ENCODE results near the gene HTR7. TPM values are rescaled to one million over a fixed set of nuclear protein-coding genes. Genes with fewer than 3 reads are reported as not detected.
"Not testable (repeated sequence)": the region's sequence is repeated elsewhere in the genome, so short reads cannot be mapped to it uniquely, and the experiment has no call there.

HTR7 gene
- total and polyA plus RNA-seq, 4 donors = 1.3 to 3.1 (median 2.3) TPM

DNA sequence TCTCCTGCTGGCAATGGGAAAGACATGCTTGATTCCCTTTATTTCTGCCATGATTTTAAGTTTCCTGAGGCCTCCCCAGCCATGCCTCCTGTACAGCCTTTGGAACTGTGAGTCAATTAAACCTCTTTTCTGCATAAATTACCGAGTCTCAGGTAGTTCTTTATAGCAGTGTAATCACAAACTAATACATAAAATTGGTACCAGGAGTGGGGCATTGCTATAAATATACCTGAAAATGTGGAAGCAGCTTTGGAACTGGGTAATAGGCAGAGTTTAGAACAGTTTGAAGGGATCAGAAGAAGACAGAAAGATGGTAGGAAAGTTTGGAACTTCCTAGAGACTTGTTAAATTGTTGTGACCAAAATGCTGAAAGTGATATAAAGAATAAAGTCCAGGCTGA lies 36.0 kb downstream of the HTR7 start:
- H3K9me3 ChIP-seq (ENCODE audit: control insufficient read depth, low read length); intact Hi-C loops (cut with DNase I); DNase-seq; H3K4me3 ChIP-seq (ENCODE audit: low read length in 2 of 2); H3K27ac ChIP-seq (ENCODE audit: low read depth in 1 of 2, low read length in 2 of 2); H3K36me3 ChIP-seq (ENCODE audit: control insufficient read depth in 1 of 2, insufficient read depth in 2 of 2, low read length in 1 of 2); ATAC-seq (ENCODE audit: low FRiP score); H3K27me3 ChIP-seq (ENCODE audit: control insufficient read depth in 1 of 2, insufficient read depth in 2 of 2, low read length in 1 of 2); H3K4me1 ChIP-seq (ENCODE audit: control insufficient read depth in 1 of 2, insufficient read depth in 2 of 2, low read length in 2 of 2): not testable (repeated sequence)
- 38 to 54% methylated on average over 1 of the region's 1 CpG for WGBS, 2 donors

DNA sequence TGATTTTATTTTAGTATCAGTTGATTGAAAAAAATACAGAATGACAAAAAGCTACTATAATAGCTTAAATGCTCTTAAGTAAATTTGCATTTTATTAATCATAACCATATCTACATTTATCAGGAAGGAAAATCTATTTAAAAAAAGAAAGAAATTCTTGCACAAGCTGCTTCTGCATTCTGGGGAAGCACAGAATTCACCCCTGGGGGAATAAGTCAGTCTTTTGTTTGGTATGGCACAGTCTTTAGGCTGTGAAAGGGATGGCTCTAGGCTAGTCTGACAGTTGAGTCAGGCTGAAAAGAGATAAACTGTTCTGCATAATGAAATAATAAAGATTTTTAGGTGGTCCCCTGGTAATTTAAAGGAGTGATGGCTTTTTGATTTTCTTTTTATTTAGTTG lies 37.9 kb downstream of the HTR7 start:
- Histone ChIP-seq H3K27me3 (ENCODE audit: control insufficient read depth in 1 of 2, insufficient read depth in 2 of 2, low read length in 1 of 2) (no peaks in the 10 kb centered on the region), H3K36me3 (ENCODE audit: control insufficient read depth in 1 of 2, insufficient read depth in 2 of 2, low read length in 1 of 2) (no peaks in the 10 kb centered on the region), H3K9me3 (ENCODE audit: control insufficient read depth, low read length) (peaks cover 3% of the 10 kb centered on the region), H3K27ac (ENCODE audit: low read depth in 1 of 2, low read length in 2 of 2) (no peak overlapping the region), H3K4me1 (ENCODE audit: control insufficient read depth in 1 of 2, insufficient read depth in 2 of 2, low read length in 2 of 2) (no peaks in the 10 kb centered on the region), H3K4me3 (ENCODE audit: low read length in 2 of 2) (no peak overlapping the region)
- DNase-seq (no peak), ATAC-seq (ENCODE audit: low FRiP score) (no peak)
- intact Hi-C loops (cut with DNase I) = no loop called here

DNA sequence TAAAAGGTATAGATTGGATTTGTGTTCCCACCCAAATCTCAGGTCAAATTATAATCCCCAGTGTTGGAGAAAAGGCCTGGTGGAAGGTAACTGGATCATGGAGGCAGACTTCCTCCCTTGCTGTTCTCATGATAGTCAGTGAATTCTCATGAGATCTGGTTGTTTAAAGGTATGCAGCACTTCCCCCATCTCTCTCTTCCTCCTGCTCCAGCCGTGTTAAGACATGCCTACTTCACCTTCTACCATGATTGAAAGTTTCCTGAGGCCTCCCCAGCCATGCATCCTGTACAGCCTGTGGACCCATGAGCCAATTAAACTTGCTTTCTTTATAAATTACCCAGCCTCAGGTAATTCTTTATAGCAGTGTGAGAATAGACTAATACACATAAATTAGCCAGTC lies 39.1 kb downstream of the HTR7 start:
- H3K9me3 ChIP-seq (ENCODE audit: control insufficient read depth, low read length) = peaks cover 2% of the 10 kb centered on the region
- ATAC-seq (ENCODE audit: low FRiP score) (no peak), DNase-seq (no peak)
- H3K4me1 ChIP-seq (ENCODE audit: control insufficient read depth in 1 of 2, insufficient read depth in 2 of 2, low read length in 2 of 2) = no peaks in the 10 kb centered on the region
- no peak overlapping the region for H3K4me3 ChIP-seq (ENCODE audit: low read length in 2 of 2)
- no peaks in the 10 kb centered on the region for H3K36me3 ChIP-seq (ENCODE audit: control insufficient read depth in 1 of 2, insufficient read depth in 2 of 2, low read length in 1 of 2)
- H3K27me3 ChIP-seq (ENCODE audit: control insufficient read depth in 1 of 2, insufficient read depth in 2 of 2, low read length in 1 of 2) = no peaks in the 10 kb centered on the region
- intact Hi-C loops (cut with DNase I) = no loop called here
- no peak overlapping the region for H3K27ac ChIP-seq (ENCODE audit: low read depth in 1 of 2, low read length in 2 of 2)
- WGBS, 2 donors = 57 to 81% methylated on average over 1 of the region's 1 CpG

DNA sequence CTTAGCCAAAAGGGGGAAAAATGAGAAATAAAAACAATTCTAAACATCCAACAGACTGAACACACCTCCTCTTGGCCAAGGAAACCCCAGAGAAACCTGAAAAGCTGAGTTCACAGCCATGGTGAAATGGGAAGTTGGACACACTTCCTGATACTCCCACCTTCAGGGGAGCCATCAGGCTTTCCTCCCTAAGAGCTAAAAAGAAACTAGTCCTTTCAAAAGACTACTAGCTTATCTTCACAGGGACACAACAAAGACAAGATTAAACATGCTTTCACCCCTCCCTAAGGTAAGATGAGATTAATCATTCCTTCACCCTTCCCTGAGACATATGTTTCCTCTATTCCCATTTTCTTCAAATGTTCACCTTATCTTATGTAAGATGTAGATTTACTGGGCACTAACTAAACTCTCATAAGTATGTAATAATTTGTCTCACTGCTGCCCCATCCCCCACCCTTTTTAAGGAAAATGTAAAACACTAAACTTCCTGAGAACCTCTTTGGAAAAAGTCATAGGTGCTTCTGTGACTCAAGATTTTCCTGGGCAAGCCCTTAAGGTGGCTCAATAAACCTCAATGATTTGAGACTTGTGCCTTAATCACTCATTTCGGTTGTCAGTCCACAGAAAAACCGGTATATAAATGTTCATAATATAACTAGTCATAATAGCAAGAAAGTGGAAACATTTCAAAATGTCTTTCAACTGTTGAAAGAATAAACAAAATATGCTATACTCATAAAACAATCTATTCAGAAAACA lies 40.5 kb downstream of the HTR7 start:
- ATAC-seq (ENCODE audit: low FRiP score) (no peak), DNase-seq (no peak)
- Histone ChIP-seq H3K4me3 (ENCODE audit: low read length in 2 of 2) (no peak overlapping the region), H3K9me3 (ENCODE audit: control insufficient read depth, low read length) (no peaks in the 10 kb centered on the region), H3K4me1 (ENCODE audit: control insufficient read depth in 1 of 2, insufficient read depth in 2 of 2, low read length in 2 of 2) (no peaks in the 10 kb centered on the region), H3K36me3 (ENCODE audit: control insufficient read depth in 1 of 2, insufficient read depth in 2 of 2, low read length in 1 of 2) (no peaks in the 10 kb centered on the region), H3K27ac (ENCODE audit: low read depth in 1 of 2, low read length in 2 of 2) (no peak overlapping the region), H3K27me3 (ENCODE audit: control insufficient read depth in 1 of 2, insufficient read depth in 2 of 2, low read length in 1 of 2) (no peaks in the 10 kb centered on the region)
- whole genome bisulfite sequencing, 2 donors = 62 to 66% methylated on average over 2 of the region's 2 CpGs
- intact Hi-C loops (cut with DNase I) = no loop called here

DNA sequence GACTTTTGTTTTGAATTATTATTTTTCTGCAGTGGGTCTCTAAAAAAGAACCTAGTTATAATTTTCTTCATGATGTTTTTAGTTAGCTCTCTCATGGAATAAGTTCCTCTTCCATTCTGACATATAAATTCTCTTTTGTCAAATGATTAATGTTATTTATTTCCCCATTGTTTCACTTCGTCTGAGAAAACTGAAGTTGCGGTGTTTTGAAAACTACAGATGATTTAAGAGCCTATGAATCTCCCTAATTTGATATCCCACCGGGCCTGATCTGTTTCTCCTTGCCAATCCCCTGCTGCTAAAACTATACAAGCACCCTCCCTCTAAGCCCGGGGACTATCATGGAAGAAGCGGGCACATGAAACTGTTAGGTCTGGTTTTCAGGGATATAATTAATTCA lies 41.4 kb downstream of the HTR7 start:
- H3K4me1 ChIP-seq (ENCODE audit: control insufficient read depth in 1 of 2, insufficient read depth in 2 of 2, low read length in 2 of 2) = no peaks in the 10 kb centered on the region
- intact Hi-C loops (cut with DNase I) = no loop called here
- no peak for ATAC-seq (ENCODE audit: low FRiP score)
- H3K27me3 ChIP-seq (ENCODE audit: control insufficient read depth in 1 of 2, insufficient read depth in 2 of 2, low read length in 1 of 2) = no peaks in the 10 kb centered on the region
- no peak overlapping the region for H3K27ac ChIP-seq (ENCODE audit: low read depth in 1 of 2, low read length in 2 of 2)
- DNase-seq = no peak
- WGBS, 2 donors = 72 to 78% methylated on average over 5 of the region's 5 CpGs
- H3K4me3 ChIP-seq (ENCODE audit: low read length in 2 of 2) = no peak overlapping the region
- no peaks in the 10 kb centered on the region for H3K36me3 ChIP-seq (ENCODE audit: control insufficient read depth in 1 of 2, insufficient read depth in 2 of 2, low read length in 1 of 2)
- H3K9me3 ChIP-seq (ENCODE audit: control insufficient read depth, low read length) = no peaks in the 10 kb centered on the region

DNA sequence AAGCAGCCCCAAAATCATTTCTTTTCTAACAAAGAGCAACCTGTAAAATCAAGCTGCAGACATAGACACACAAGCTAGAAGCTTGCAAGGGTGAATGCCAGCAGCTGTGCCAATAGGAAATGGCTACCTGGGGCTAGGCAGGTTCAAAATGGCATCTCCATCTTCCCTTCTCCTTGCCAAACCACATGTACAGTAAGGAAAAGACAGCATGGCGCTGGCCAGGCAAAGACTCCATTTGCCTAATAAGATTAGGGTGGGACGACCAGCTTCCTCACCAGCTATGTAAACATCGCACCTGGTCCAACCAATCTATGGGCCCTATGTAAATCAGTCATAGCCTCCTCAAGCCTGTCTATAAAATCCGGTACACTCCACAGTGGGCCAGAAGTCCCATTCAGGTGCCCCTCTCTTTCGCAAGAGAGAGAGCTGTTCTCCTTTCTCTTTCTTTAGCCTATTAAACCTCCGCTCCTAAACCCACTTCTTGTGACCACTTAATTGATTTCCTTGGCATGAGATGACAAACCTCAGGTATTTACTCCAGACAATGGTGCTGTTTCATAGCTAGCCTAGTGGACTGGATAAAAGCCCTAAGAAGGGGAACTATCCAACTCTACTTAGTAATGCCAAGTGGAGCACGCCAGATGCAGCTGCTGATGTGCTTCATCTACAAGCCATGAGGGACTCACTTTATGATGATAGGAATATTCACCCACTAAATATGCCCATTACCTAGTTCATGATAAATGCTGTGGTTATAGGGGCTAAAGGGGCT lies 44.1 kb downstream of the HTR7 start:
- H3K27ac ChIP-seq (ENCODE audit: low read depth in 1 of 2, low read length in 2 of 2) = no peak overlapping the region
- 96% methylated on average over 7 of the region's 7 CpGs for WGBS, 2 donors
- no peak overlapping the region for H3K4me3 ChIP-seq (ENCODE audit: low read length in 2 of 2)
- no peaks in the 10 kb centered on the region for H3K36me3 ChIP-seq (ENCODE audit: control insufficient read depth in 1 of 2, insufficient read depth in 2 of 2, low read length in 1 of 2)
- no peaks in the 10 kb centered on the region for H3K4me1 ChIP-seq (ENCODE audit: control insufficient read depth in 1 of 2, insufficient read depth in 2 of 2, low read length in 2 of 2)
- ATAC-seq (ENCODE audit: low FRiP score) (no peak), DNase-seq (no peak)
- H3K27me3 ChIP-seq (ENCODE audit: control insufficient read depth in 1 of 2, insufficient read depth in 2 of 2, low read length in 1 of 2) = no peaks in the 10 kb centered on the region
- intact Hi-C loops (cut with DNase I) = no loop called here
- H3K9me3 ChIP-seq (ENCODE audit: control insufficient read depth, low read length) = no peaks in the 10 kb centered on the region

DNA sequence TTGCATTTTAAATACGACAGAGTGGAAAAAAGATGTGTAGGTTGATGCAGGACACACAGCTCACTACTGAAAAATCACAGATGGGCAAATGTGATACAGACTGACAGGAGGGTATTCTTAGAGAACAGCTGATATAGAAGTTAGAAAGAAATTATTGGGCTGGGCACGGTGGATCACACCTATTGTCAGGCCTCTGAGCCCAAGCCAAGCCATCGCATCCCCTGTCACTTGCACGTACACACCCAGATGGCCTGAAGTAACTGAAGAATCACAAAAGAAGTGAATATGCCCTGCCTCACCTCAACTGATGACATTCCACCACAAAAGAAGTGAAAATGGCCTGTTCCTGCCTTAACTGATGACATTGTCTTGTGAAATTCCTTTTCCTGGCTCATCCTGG lies 50.7 kb downstream of the HTR7 start:
- H3K4me1 ChIP-seq (ENCODE audit: control insufficient read depth in 1 of 2, insufficient read depth in 2 of 2, low read length in 2 of 2); H3K4me3 ChIP-seq (ENCODE audit: low read length in 2 of 2); H3K9me3 ChIP-seq (ENCODE audit: control insufficient read depth, low read length); DNase-seq; ATAC-seq (ENCODE audit: low FRiP score); H3K27ac ChIP-seq (ENCODE audit: low read depth in 1 of 2, low read length in 2 of 2); intact Hi-C loops (cut with DNase I); H3K36me3 ChIP-seq (ENCODE audit: control insufficient read depth in 1 of 2, insufficient read depth in 2 of 2, low read length in 1 of 2); H3K27me3 ChIP-seq (ENCODE audit: control insufficient read depth in 1 of 2, insufficient read depth in 2 of 2, low read length in 1 of 2): not testable (repeated sequence)
- 88 to 91% methylated on average over 4 of the region's 4 CpGs for WGBS, 2 donors

DNA sequence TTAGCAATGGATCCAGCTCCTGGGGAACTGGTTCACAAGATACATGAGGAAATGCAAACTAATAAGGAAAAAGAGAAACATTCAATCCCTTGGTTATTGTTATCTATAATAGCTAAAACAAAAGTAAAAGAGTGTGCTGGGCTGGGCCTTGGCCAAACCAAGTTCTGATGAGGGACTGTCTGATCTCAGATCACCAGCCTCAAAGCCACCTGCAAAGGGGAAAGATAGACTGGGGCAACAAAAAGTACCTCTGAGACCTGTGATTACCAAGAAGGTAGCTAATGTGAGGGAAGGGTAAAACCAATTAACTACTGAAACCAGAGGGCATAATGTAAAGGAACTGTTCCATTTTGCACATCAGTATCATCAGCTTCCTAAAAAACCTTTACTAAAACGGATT lies 51.2 kb downstream of the HTR7 start:
- H3K27me3 ChIP-seq (ENCODE audit: control insufficient read depth in 1 of 2, insufficient read depth in 2 of 2, low read length in 1 of 2) = no peaks in the 10 kb centered on the region
- H3K36me3 ChIP-seq (ENCODE audit: control insufficient read depth in 1 of 2, insufficient read depth in 2 of 2, low read length in 1 of 2) = no peaks in the 10 kb centered on the region
- no peaks in the 10 kb centered on the region for H3K4me1 ChIP-seq (ENCODE audit: control insufficient read depth in 1 of 2, insufficient read depth in 2 of 2, low read length in 2 of 2)
- H3K27ac ChIP-seq (ENCODE audit: low read depth in 1 of 2, low read length in 2 of 2) = no peak overlapping the region
- intact Hi-C loops (cut with DNase I) = no loop called here
- H3K9me3 ChIP-seq (ENCODE audit: control insufficient read depth, low read length) = peaks cover 3% of the 10 kb centered on the region
- no peak overlapping the region for H3K4me3 ChIP-seq (ENCODE audit: low read length in 2 of 2)
- WGBS, 2 donors = 66 to 84% methylated on average over 1 of the region's 1 CpG
- no peak for DNase-seq
- no peak for ATAC-seq (ENCODE audit: low FRiP score)

DNA sequence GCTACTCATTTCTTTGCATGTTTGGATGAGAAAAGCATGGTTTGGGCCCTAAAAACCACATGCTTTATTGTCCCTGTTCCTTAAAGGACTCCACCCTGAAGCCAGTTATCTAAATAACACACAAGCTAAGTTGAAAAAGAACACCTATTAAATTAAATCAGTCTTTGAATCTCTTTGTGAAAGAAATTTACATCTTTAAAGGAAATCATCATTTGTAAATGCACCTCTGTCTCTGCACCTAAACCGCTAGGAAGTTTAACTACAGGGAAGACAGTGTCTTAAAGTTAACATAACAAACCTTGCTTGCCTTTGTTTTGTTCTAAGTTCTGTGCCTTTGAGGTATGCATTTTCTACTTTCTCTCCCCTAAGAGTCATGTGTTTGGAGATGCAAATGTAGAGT lies 52.6 kb downstream of the HTR7 start:
- no peak overlapping the region for H3K27ac ChIP-seq (ENCODE audit: low read depth in 1 of 2, low read length in 2 of 2)
- H3K27me3 ChIP-seq (ENCODE audit: control insufficient read depth in 1 of 2, insufficient read depth in 2 of 2, low read length in 1 of 2) = no peaks in the 10 kb centered on the region
- no peaks in the 10 kb centered on the region for H3K36me3 ChIP-seq (ENCODE audit: control insufficient read depth in 1 of 2, insufficient read depth in 2 of 2, low read length in 1 of 2)
- H3K4me3 ChIP-seq (ENCODE audit: low read length in 2 of 2) = no peak overlapping the region
- no peak for ATAC-seq (ENCODE audit: low FRiP score)
- peaks cover 3% of the 10 kb centered on the region for H3K9me3 ChIP-seq (ENCODE audit: control insufficient read depth, low read length)
- WGBS, 2 donors = 49 to 74% methylated on average over 1 of the region's 1 CpG
- intact Hi-C loops (cut with DNase I) = no loop called here
- H3K4me1 ChIP-seq (ENCODE audit: control insufficient read depth in 1 of 2, insufficient read depth in 2 of 2, low read length in 2 of 2) = no peaks in the 10 kb centered on the region
- no peak for DNase-seq

Data from aorta (tissue), 5 donors.